Brain pericyte (primary cell): ENCODE data around the gene E2F3.

Source experiments
- DNase-seq: peaks from one replicate; pipeline ENCODE4 v3.0.0-alpha.2; 2012; ENCODE audit warnings: low read depth, low spot score

The E2F3 gene

GRCh38 chr6:20402342-20403069, 827 bp downstream of the E2F3 start:
- DNase-seq, result no peak

DNA sequence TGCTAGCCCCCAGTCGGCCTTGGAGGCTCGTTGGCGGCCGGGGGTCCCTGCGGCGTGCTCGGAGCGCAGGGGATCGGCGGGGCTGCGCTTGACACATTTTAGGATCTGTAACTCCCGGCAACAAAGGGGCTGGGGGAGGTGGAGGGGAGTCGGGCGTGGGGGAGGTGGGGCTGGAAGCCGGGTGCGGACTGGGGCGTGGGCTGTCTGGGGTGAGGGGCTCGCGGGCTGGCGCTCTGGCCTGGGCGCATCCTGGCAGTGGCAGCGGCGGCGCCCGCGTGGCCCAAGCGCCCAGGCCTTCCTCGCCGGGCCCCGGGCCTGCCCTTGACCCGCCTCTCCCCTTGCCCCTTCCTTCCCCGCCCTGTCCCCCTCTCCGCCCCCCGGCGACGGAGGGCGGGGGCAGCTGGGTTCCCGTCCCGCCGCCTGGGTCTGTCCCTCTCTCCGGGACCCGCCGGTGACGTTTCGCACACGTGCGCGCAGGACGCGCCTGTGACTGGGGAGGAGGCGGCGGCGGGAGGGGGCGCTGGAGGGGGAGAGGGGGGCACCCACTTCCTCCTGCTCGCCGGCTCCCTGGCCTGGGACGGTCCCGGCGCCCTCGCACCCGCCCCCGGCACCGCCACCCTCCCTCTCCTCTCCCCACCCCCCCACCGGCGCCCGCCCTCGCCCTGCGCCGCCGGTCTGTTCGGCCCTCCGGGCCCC, 1.5 kb downstream of the E2F3 start:
- DNase-seq, result no peak

GRCh38 chr6:20403766-20404640, 2.3 kb downstream of the E2F3 start:
- DNase-seq, result no peak

GRCh38 chr6:20404641-20405032, 3.0 kb downstream of the E2F3 start:
- no peak for DNase-seq

DNA sequence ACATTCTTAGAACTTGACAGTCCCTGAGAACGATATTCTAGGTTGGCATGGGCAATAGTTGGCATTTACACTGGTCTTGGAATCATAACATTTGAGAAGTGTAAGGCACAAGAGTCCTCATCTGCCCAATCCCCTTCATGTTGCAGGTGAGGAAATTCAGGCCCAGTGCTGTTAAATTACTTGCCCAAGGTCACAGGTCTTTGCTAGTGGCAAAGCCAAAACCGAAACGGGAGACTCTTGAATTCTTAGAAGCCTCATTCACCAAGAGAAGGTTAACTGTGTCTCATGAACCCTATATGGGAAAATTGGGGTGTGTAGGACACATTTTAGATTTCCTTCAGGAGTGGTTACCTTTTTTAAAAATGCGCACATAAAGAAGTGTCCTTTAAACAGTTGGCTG, 7.2 kb downstream of the E2F3 start:
- DNase-seq, result no peak

DNA sequence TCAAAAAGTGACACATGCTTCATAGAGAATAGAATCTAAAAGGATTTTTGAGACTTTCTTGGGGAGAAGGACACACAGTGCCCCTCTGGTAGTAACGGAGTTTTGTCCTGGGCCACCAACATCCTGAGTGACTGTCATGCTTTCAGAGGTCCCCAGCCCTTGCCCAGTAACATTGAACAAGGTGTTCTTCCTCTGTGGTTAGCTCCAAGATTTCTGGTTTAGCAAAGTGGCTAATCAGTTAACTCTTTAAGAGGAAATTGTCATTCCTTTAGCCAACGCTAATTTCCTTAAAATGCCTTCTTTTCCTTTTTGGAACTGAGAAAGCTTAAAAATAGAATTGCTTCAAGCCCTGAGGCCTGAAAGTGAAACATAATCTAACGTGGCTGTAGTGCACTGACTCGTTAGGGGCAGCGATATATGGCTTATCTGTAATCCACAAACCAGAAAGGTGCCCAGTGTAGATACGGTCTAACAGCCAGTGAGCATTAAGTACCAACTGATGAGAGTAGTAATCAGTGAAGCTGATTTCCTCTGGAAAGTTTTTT, 7.8 kb downstream of the E2F3 start:
- DNase-seq, result no peak

GRCh38 chr6:20411544-20411943, 9.9 kb downstream of the E2F3 start:
- no peak for DNase-seq

DNA sequence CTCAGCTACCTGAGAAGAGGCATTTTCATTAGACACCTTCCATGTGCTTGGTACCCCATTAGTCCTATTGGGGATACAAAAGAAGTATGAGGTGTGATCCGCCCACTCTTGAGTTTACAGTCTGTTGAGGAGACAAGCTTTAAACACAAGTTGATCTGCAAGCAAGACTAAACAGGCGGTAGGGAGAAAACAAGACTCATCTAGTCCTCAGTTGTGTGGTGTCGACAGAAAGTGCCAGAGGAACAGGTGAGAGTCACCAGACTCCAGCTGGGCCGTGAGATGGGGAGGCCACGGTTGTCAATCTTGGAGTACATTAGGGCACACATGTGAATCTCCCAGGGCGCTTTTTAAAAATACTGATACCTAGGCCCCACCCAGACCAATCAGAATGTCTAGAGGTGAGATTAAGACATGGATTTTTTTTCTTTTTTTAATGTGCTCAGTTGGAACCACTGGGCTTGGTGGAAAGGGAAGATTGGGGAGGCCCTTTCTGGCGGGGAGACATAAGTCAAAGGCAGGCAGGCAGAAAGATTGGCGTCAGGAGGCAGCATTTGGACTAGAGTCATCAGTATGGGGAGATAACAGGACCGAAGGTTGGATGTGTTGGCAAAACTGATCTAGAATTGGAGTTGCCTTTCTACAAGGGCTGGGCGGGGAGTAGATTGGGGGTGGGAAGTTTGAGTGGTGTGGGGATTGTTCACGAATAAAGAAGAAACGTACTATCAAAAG, 10.4 kb downstream of the E2F3 start:
- DNase-seq, result no peak

DNA sequence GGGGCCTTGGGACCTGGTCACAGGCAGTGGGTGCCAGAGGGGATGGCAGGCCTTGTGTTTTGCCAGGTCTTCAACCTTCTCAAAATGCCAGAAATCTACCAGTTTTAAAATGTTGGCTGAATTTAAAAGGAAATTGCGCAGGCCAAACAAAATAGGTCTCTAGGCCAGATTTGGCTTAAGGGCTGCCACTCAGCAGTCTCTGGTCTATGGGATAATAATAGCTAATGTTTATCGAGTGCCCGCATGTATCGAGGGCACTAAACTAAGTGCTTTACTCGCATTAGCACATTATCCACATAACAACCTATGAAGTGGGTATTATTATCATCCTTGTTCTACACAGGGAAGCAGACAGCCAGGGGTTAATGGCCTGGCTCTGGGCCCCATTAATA, 11.0 kb downstream of the E2F3 start:
- no peak for DNase-seq

GRCh38 chr6:20413826-20414225, 12.1 kb downstream of the E2F3 start:
- no peak for DNase-seq

DNA sequence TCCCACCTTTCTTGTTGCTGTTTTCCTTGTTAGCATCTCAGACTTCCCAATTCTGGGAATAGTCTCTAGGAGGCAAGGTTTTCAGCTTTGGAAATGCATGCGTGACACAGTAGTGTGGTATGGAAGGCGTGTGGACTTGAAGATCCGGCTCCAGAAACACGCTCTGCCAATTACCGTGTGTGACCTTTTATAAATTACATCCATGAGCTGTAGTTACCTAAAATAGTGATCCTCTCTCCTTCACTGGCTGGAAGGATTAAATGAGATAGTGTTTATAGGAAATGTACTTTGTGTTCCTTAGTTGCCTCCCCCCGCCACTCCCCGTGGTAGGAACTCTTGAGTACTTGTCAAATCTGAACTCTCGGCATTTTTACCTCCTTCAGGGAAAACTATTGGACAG, 13.0 kb downstream of the E2F3 start:
- DNase-seq, result no peak

- no peak for DNase-seq
These were observed 13.6 kb downstream of the E2F3 start for GRCh38 chr6:20415304-20415703.

- DNase-seq, result no peak
These were observed 14.2 kb downstream of the E2F3 start for GRCh38 chr6:20415712-20416454.

GRCh38 chr6:20416567-20417345, 15.1 kb downstream of the E2F3 start:
- DNase-seq, result no peak

- DNase-seq, result no peak
These were observed 16.1 kb downstream of the E2F3 start for GRCh38 chr6:20417819-20418218.

- DNase-seq, result no peak
These were observed 24.8 kb downstream of the E2F3 start for GRCh38 chr6:20426177-20427082.

DNA sequence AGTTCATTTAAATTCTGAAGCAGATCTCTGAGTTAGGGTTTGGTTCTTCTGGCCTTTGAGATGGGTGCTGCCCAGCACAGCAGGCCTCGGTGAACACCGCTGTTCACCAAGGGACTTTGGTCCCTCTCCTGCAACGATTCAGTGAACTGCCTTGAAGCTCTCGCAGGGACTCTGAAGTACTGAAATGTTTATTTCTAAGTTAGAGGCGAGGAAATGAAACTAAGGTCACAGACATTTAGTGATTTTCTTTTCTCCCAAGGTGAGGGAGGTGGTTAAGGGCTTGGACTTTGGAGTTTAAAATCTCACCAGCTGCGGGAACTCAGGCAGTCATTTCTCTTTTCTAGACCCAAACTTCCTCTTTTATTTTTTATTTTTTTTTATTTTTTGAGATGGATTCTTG, 26.2 kb downstream of the E2F3 start:
- no peak for DNase-seq

GRCh38 chr6:20432692-20433091, 31.0 kb downstream of the E2F3 start:
- no peak for DNase-seq

- no peak for DNase-seq
These were observed 31.6 kb downstream of the E2F3 start for GRCh38 chr6:20433321-20433720.
